ENCODE data around the gene PKD1L1. TPM values are rescaled to one million over a fixed set of nuclear protein-coding genes. Genes with fewer than 3 reads are reported as not detected.

Gene PKD1L1
- polyA plus RNA-seq, 1 donor (not counting 4 experiments of a cell fraction or from before 2014, with no cell fraction given) = 0.04 TPM

DNA sequence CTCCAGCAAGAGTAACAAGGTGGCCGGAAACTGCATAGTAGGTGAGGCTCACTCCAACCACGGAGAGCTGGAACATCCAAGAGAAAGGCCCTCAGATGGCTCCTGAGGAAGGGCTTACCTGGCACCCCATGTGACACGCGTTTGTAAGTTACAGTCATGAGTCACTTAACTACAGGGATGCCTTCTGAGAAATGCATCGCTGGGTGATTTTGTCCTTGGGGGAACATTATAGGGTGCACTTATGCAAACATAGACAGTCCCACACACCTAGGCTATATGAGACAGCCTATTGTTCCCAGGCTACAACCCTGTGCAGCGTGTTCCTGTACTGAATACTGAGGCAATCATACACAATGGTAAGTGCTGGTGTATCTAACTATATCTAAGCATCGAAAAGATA lies 139.9 kb downstream of the PKD1L1 start:
- H3K4me1 ChIP-seq (ENCODE audit: control insufficient read depth, extremely low read depth, insufficient read depth, low read length) = peaks cover 4% of the 10 kb centered on the region
- H2AFZ ChIP-seq (ENCODE audit: control insufficient read depth, low read length) = no peak overlapping the region
- TF ChIP-seq EZH2 (IDR thresholded peaks at IDR 0.05; ENCODE audit: low read length) = no peak
- TF ChIP-seq, protein P1, sequence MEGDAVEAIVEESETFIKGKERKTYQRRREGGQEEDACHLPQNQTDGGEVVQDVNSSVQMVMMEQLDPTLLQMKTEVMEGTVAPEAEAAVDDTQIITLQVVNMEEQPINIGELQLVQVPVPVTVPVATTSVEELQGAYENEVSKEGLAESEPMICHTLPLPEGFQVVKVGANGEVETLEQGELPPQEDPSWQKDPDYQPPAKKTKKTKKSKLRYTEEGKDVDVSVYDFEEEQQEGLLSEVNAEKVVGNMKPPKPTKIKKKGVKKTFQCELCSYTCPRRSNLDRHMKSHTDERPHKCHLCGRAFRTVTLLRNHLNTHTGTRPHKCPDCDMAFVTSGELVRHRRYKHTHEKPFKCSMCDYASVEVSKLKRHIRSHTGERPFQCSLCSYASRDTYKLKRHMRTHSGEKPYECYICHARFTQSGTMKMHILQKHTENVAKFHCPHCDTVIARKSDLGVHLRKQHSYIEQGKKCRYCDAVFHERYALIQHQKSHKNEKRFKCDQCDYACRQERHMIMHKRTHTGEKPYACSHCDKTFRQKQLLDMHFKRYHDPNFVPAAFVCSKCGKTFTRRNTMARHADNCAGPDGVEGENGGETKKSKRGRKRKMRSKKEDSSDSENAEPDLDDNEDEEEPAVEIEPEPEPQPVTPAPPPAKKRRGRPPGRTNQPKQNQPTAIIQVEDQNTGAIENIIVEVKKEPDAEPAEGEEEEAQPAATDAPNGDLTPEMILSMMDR (optimal IDR thresholded peaks at IDR 0.05 in 1 of 3, IDR thresholded peaks at IDR 0.05 in 1 of 3, conservative IDR thresholded peaks at IDR 0.05 in 1 of 3; ENCODE audit: extremely low read depth in 1 of 3, insufficient read depth in 2 of 3, low read length in 3 of 3) = no peak
- no peaks in the 10 kb centered on the region for H3K27me3 ChIP-seq (ENCODE audit: control insufficient read depth, extremely low read depth, insufficient read depth, low read length)
- H3K27ac ChIP-seq (ENCODE audit: control insufficient read depth, insufficient read depth, low read length) = no peak overlapping the region
- no peak overlapping the region for H3K9ac ChIP-seq (ENCODE audit: control insufficient read depth, extremely low read depth, insufficient read depth, low read length)
- dilution Hi-C loops (cut with MboI; ENCODE audit: extremely low pct_ligation_motif_present, low sequenced_read_pairs) = no loop called here
- H3K4me2 ChIP-seq (ENCODE audit: control insufficient read depth, extremely low read depth, insufficient read depth, low read depth, low read length) = no peak overlapping the region
- H3K36me3 ChIP-seq (ENCODE audit: control insufficient read depth in 2 of 2, extremely low read depth in 1 of 2, insufficient read depth in 2 of 2, low read length in 2 of 2) = no peaks in the 10 kb centered on the region
- no peaks in the 10 kb centered on the region for H3K79me2 ChIP-seq (ENCODE audit: control insufficient read depth, insufficient read depth, low read length)
- no peak overlapping the region for H3K4me3 ChIP-seq (ENCODE audit: control insufficient read depth in 2 of 3, extremely low read depth in 1 of 3, insufficient read depth in 2 of 3, low read depth in 1 of 3, low read length in 3 of 3)
- DNase-seq (ENCODE audit: low read depth, low spot score) = no peak
- no peaks in the 10 kb centered on the region for H3K9me1 ChIP-seq (ENCODE audit: control insufficient read depth, extremely low read depth, insufficient read depth, low read length)
- H4K20me1 ChIP-seq (ENCODE audit: control insufficient read depth, extremely low read depth, insufficient read depth, low read length) = no peaks in the 10 kb centered on the region
- FAIRE-seq = no peak
- no peaks in the 10 kb centered on the region for H3K9me3 ChIP-seq (ENCODE audit: control insufficient read depth, low read depth, low read length)

DNA sequence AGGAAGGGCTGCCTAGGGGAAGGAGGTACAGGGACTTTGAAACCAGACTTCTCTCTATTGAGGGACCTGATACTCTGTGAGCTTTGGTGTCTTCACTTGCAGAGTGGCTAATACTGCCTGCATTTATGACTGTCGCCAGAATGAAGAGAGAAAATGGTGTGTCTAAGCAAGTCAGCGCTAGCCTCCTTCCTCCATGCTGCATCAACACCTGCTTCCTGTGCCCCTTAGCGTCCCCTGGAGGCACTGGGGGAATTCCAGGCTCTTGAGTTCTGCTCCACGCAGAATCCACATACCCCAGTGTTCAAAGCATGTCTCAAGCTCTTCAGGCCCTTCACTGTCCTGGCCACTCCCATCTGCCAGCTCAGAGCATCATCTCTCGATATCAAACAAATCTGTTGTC lies 140.5 kb downstream of the PKD1L1 start:
- dilution Hi-C loops (cut with MboI; ENCODE audit: extremely low pct_ligation_motif_present, low sequenced_read_pairs) = no loop called here
- H3K9ac ChIP-seq (ENCODE audit: control insufficient read depth, extremely low read depth, insufficient read depth, low read length) = no peak overlapping the region
- no peak for TF ChIP-seq EZH2 (IDR thresholded peaks at IDR 0.05; ENCODE audit: low read length)
- TF ChIP-seq, protein P1 (optimal IDR thresholded peaks at IDR 0.05 in 1 of 3, IDR thresholded peaks at IDR 0.05 in 1 of 3, conservative IDR thresholded peaks at IDR 0.05 in 1 of 3; ENCODE audit: extremely low read depth in 1 of 3, insufficient read depth in 2 of 3, low read length in 3 of 3) = peak in 1 of 3 experiments; percentile 23
- FAIRE-seq (no peak), DNase-seq (ENCODE audit: low read depth, low spot score) (no peak)
- no peak overlapping the region for H3K27ac ChIP-seq (ENCODE audit: control insufficient read depth, insufficient read depth, low read length)
- H3K9me3 ChIP-seq (ENCODE audit: control insufficient read depth, low read depth, low read length) = no peaks in the 10 kb centered on the region
- no peak overlapping the region for H2AFZ ChIP-seq (ENCODE audit: control insufficient read depth, low read length)
- no peaks in the 10 kb centered on the region for H3K27me3 ChIP-seq (ENCODE audit: control insufficient read depth, extremely low read depth, insufficient read depth, low read length)
- H3K4me1 ChIP-seq (ENCODE audit: control insufficient read depth, extremely low read depth, insufficient read depth, low read length) = peaks cover 4% of the 10 kb centered on the region
- no peaks in the 10 kb centered on the region for H3K36me3 ChIP-seq (ENCODE audit: control insufficient read depth in 2 of 2, extremely low read depth in 1 of 2, insufficient read depth in 2 of 2, low read length in 2 of 2)
- no peaks in the 10 kb centered on the region for H4K20me1 ChIP-seq (ENCODE audit: control insufficient read depth, extremely low read depth, insufficient read depth, low read length)
- H3K4me2 ChIP-seq (ENCODE audit: control insufficient read depth, extremely low read depth, insufficient read depth, low read depth, low read length) = no peak overlapping the region
- H3K4me3 ChIP-seq (ENCODE audit: control insufficient read depth in 2 of 3, extremely low read depth in 1 of 3, insufficient read depth in 2 of 3, low read depth in 1 of 3, low read length in 3 of 3) = no peak overlapping the region
- no peaks in the 10 kb centered on the region for H3K79me2 ChIP-seq (ENCODE audit: control insufficient read depth, insufficient read depth, low read length)
- no peaks in the 10 kb centered on the region for H3K9me1 ChIP-seq (ENCODE audit: control insufficient read depth, extremely low read depth, insufficient read depth, low read length)
